SK-N-SH (cell line): ENCODE results near the gene SPRY1.

Experiments
- EP300 ChIP-seq, 2 experiments: IDR thresholded peaks; 2 replicates each; pipeline versions ENCODE4 v1.4.0 to v1.6.1; 2012; ENCODE audit warnings: borderline replicate concordance in 1 of 2, low read depth in 1 of 2, low read length in 1 of 2
- JUND ChIP-seq: IDR thresholded peaks from 2 replicates; pipeline ENCODE4 v1.4.0; 2012
- MXI1 ChIP-seq: IDR thresholded peaks from 2 replicates; pipeline ENCODE4 v1.6.1; 2012; ENCODE audit warnings: mild to moderate bottlenecking, low read depth, low read length, improper control_type of control experiment
- POLR2AphosphoS5 ChIP-seq: IDR thresholded peaks from 2 replicates; pipeline ENCODE4 v1.6.1; 2012; ENCODE audit warnings: low read depth, low read length
- TCF12 ChIP-seq: IDR thresholded peaks from 2 replicates; pipeline ENCODE4 v1.4.0; 2012
- TF ChIP-seq, protein P1 (sequence below): IDR thresholded peaks from 2 replicates; pipeline ENCODE4 v1.6.1; 2012; ENCODE audit warnings: mild to moderate bottlenecking, low read depth, low read length, moderate library complexity
- TF ChIP-seq, protein P2 (sequence below): fragments of 200-600 bp; sonication (generic); IDR thresholded peaks from 2 replicates; pipeline ENCODE4 v1.6.1; 2017; ENCODE audit warnings: antibody characterized with exemption, mild to moderate bottlenecking, moderate library complexity

DNA sequence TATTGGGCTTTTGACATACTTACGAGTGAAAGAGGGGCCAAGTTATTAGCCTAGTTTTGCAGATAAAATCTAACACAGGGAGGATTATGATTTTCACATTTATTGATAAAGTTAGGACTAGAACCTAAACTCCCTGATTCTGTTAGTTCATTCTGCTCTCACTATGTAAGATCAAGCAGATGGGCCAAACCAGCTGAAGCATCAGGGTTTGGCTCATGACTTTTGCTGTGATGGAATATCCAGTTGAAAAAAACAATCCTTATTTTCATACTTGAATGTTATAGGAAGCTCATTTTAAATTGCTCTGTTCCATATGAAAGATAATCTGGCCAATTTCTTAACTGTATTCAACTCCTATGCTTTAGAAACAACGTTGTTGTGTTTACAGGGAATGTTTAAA, 21.2 kb downstream of the SPRY1 start:
- TF ChIP-seq, protein P1, sequence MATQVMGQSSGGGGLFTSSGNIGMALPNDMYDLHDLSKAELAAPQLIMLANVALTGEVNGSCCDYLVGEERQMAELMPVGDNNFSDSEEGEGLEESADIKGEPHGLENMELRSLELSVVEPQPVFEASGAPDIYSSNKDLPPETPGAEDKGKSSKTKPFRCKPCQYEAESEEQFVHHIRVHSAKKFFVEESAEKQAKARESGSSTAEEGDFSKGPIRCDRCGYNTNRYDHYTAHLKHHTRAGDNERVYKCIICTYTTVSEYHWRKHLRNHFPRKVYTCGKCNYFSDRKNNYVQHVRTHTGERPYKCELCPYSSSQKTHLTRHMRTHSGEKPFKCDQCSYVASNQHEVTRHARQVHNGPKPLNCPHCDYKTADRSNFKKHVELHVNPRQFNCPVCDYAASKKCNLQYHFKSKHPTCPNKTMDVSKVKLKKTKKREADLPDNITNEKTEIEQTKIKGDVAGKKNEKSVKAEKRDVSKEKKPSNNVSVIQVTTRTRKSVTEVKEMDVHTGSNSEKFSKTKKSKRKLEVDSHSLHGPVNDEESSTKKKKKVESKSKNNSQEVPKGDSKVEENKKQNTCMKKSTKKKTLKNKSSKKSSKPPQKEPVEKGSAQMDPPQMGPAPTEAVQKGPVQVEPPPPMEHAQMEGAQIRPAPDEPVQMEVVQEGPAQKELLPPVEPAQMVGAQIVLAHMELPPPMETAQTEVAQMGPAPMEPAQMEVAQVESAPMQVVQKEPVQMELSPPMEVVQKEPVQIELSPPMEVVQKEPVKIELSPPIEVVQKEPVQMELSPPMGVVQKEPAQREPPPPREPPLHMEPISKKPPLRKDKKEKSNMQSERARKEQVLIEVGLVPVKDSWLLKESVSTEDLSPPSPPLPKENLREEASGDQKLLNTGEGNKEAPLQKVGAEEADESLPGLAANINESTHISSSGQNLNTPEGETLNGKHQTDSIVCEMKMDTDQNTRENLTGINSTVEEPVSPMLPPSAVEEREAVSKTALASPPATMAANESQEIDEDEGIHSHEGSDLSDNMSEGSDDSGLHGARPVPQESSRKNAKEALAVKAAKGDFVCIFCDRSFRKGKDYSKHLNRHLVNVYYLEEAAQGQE = no peak
- TF ChIP-seq MXI1 = no peak
- TF ChIP-seq EP300 (IDR thresholded peaks at IDR 0.05; ENCODE audit: borderline replicate concordance in 1 of 2, low read depth in 1 of 2, low read length in 1 of 2) = no peak
- TF ChIP-seq, protein P2, sequence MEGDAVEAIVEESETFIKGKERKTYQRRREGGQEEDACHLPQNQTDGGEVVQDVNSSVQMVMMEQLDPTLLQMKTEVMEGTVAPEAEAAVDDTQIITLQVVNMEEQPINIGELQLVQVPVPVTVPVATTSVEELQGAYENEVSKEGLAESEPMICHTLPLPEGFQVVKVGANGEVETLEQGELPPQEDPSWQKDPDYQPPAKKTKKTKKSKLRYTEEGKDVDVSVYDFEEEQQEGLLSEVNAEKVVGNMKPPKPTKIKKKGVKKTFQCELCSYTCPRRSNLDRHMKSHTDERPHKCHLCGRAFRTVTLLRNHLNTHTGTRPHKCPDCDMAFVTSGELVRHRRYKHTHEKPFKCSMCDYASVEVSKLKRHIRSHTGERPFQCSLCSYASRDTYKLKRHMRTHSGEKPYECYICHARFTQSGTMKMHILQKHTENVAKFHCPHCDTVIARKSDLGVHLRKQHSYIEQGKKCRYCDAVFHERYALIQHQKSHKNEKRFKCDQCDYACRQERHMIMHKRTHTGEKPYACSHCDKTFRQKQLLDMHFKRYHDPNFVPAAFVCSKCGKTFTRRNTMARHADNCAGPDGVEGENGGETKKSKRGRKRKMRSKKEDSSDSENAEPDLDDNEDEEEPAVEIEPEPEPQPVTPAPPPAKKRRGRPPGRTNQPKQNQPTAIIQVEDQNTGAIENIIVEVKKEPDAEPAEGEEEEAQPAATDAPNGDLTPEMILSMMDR = no peak
- no peak for TF ChIP-seq JUND
- no peak for TF ChIP-seq TCF12
- TF ChIP-seq POLR2AphosphoS5 = no peak
